Measurements from ENCODE around the gene HSPA6. TPM values are rescaled to one million over a fixed set of nuclear protein-coding genes. Genes with fewer than 3 reads are reported as not detected.
"Not testable (repeated sequence)": the region's sequence is repeated elsewhere in the genome, so short reads cannot be mapped to it uniquely, and the experiment has no call there.

HSPA6 gene
- total RNA-seq, 3 donors from 2014 or later (not counting 1 experiment from before 2014, with no cell fraction given): 5.8 to 6.5 (median 6.0) TPM

DNA sequence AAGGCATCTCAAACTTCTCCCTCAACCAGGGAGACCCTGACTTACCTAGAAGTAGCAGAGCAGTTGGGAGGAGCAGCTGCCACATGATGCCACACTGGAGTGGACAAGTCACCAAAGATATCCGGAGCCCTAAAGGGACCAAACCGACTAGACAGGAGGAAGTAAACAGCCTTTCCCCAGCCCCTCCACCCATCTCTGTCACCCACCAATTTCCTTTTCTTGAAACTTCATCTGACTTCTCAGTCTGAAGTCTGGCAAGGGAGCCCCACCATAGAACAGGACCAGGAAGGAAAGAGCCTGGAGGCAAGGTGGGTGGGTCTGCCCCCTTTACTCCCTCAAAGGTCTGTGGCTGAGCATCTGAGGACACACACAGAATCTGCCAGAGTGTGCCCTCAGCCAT lies 25.3 kb downstream of the HSPA6 start, which contains the start of gene FCGR3A:
Gene FCGR3A (minus strand): TSS at position 167 of the 400 bp plus-strand sequence. CDS start 82 bp downstream, at position 85.
- H3K27me3 ChIP-seq (ENCODE audit: control insufficient read depth, insufficient read depth, low read length): no peaks in the 10 kb centered on the region
- TF ChIP-seq, protein P1, sequence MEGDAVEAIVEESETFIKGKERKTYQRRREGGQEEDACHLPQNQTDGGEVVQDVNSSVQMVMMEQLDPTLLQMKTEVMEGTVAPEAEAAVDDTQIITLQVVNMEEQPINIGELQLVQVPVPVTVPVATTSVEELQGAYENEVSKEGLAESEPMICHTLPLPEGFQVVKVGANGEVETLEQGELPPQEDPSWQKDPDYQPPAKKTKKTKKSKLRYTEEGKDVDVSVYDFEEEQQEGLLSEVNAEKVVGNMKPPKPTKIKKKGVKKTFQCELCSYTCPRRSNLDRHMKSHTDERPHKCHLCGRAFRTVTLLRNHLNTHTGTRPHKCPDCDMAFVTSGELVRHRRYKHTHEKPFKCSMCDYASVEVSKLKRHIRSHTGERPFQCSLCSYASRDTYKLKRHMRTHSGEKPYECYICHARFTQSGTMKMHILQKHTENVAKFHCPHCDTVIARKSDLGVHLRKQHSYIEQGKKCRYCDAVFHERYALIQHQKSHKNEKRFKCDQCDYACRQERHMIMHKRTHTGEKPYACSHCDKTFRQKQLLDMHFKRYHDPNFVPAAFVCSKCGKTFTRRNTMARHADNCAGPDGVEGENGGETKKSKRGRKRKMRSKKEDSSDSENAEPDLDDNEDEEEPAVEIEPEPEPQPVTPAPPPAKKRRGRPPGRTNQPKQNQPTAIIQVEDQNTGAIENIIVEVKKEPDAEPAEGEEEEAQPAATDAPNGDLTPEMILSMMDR (IDR thresholded peaks at IDR 0.05): no peak
- no peaks in the 10 kb centered on the region for H3K36me3 ChIP-seq (ENCODE audit: control insufficient read depth, insufficient read depth, low read length)
- DNase-seq (peak in 1 of 2 donors; percentile 30), ATAC-seq (peak; percentile 21 to 49 (median 42))
- Mint-ChIP-seq H3K9me3 (no peaks in the 10 kb centered on the region), H3K27me3 (ENCODE audit: low read depth in 2 of 2) (no peaks in the 10 kb centered on the region), H3K4me3 (peak within 1 kb of the TSS; percentile 92), H3K27ac (peak within 1 kb of the TSS; percentile 97 to 100), H3K36me3 (no peaks in the 10 kb centered on the region), H3K4me1 (peaks cover 52 to 69% of the 10 kb centered on the region in 2 donors)
- peak within 1 kb of the TSS; percentile 40 for H3K4me3 ChIP-seq (ENCODE audit: low read length)
- peak within 1 kb of the TSS; percentile 74 for H3K27ac ChIP-seq (ENCODE audit: low read length)
- H3K9me3 ChIP-seq (ENCODE audit: control insufficient read depth, insufficient read depth, low read length): no peaks in the 10 kb centered on the region
- intact Hi-C loops (cut with micrococcal nuclease): loop anchor here (10.0 kb wide), 3 partner anchors 175 to 795 kb away; partner anchors contain the start of genes FCER1G and FCRLB
- 26% methylated on average over 2 of the region's 2 CpGs for WGBS (ENCODE audit: insufficient coverage)
- H3K4me1 ChIP-seq (ENCODE audit: control insufficient read depth, insufficient read depth, low read length): peaks cover 50% of the 10 kb centered on the region

DNA sequence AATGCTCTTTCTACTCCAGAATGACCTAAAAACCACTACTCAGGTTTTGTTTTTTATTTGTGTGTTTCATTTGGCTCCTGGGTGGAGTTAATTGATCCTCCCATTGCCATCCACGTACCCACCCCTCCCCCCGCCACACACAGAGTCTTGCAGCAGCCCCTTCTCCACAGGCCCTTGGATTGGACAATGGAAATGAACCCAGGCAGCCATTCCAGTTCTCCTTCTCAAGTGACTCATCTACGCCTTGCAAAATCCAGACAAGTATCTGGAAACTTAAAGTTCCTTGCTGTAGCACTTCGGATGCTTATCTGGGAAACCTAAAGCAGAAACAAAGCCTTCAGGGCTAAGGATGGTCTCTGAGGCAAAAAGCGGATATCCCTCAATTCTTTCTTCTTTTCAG lies 26.6 kb downstream of the HSPA6 start:
- Mint-ChIP-seq H3K4me3 (peak overlapping the region; percentile 92), H3K27ac (peak overlapping the region; percentile 97 to 100), H3K4me1 (peaks cover 55 to 74% of the 10 kb centered on the region in 2 donors)
- intact Hi-C loops (cut with micrococcal nuclease); H3K36me3 ChIP-seq (ENCODE audit: control insufficient read depth, insufficient read depth, low read length); H3K9me3 ChIP-seq (ENCODE audit: control insufficient read depth, insufficient read depth, low read length); H3K4me3 ChIP-seq (ENCODE audit: low read length); H3K9me3 Mint-ChIP-seq; H3K36me3 Mint-ChIP-seq; DNase-seq; H3K27me3 Mint-ChIP-seq (ENCODE audit: low read depth in 2 of 2); H3K27me3 ChIP-seq (ENCODE audit: control insufficient read depth, insufficient read depth, low read length); ATAC-seq: not testable (repeated sequence)
- WGBS (ENCODE audit: insufficient coverage): 76% methylated on average over 4 of the region's 5 CpGs
- H3K27ac ChIP-seq (ENCODE audit: low read length): peak overlapping the region; percentile 74
- H3K4me1 ChIP-seq (ENCODE audit: control insufficient read depth, insufficient read depth, low read length): peaks cover 49% of the 10 kb centered on the region

DNA sequence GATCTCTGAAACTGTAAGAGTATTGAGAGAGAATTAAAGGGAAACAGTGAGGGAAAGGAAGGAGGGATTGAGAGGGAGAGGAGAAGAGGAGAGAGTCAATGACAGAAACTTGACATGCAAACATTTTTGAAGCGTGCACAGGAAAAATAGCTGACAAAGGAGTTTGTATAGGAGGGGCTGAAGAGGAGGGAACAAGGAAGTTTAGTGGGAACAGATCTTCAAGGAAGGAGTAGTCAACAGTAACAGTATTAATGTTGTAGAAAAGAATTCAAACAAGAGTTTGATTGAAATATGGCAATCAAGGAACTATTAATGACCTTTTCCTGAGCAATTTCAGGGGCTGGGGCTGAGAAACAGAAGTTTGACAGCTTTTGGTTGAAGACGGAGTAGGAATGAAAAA lies 29.3 kb downstream of the HSPA6 start:
- WGBS (ENCODE audit: insufficient coverage): 90% methylated on average over 2 of the region's 2 CpGs
- peak overlapping the region; percentile 84 to 89 for H3K27ac Mint-ChIP-seq
- H3K27me3 Mint-ChIP-seq (ENCODE audit: low read depth in 2 of 2); H3K9me3 ChIP-seq (ENCODE audit: control insufficient read depth, insufficient read depth, low read length); H3K9me3 Mint-ChIP-seq; H3K27me3 ChIP-seq (ENCODE audit: control insufficient read depth, insufficient read depth, low read length); H3K27ac ChIP-seq (ENCODE audit: low read length); H3K36me3 ChIP-seq (ENCODE audit: control insufficient read depth, insufficient read depth, low read length); DNase-seq; H3K4me3 ChIP-seq (ENCODE audit: low read length); ATAC-seq; H3K36me3 Mint-ChIP-seq; intact Hi-C loops (cut with micrococcal nuclease): not testable (repeated sequence)
- H3K4me1 ChIP-seq (ENCODE audit: control insufficient read depth, insufficient read depth, low read length): peaks cover 42% of the 10 kb centered on the region
- H3K4me1 Mint-ChIP-seq: peaks cover 37 to 54% of the 10 kb centered on the region in 2 donors
- H3K4me3 Mint-ChIP-seq: peak overlapping the region; percentile 28

DNA sequence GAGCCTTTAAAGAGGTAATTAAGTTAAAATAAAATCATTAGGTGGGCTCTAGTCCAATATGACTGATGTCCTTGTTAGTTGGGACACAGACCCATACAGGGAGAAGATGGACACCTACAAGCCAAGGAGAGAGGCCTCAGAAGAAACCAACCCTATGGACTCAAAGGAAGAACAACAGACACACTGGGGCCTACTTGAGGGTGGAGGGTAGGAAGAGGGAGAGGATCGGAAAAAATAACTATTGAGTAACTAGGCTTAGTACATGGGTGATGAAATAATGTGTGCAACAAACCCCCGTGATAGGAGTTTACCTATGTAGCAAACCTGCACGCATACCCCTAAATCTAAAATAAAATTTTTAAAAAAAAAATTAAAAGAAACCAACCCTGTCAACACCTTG lies 30.0 kb downstream of the HSPA6 start:
- H3K9me3 Mint-ChIP-seq; H3K27me3 Mint-ChIP-seq (ENCODE audit: low read depth in 2 of 2); intact Hi-C loops (cut with micrococcal nuclease); H3K9me3 ChIP-seq (ENCODE audit: control insufficient read depth, insufficient read depth, low read length); H3K36me3 ChIP-seq (ENCODE audit: control insufficient read depth, insufficient read depth, low read length); DNase-seq; H3K4me3 Mint-ChIP-seq; H3K36me3 Mint-ChIP-seq; H3K4me3 ChIP-seq (ENCODE audit: low read length); H3K27me3 ChIP-seq (ENCODE audit: control insufficient read depth, insufficient read depth, low read length); ATAC-seq: not testable (repeated sequence)
- H3K27ac Mint-ChIP-seq: peak overlapping the region; percentile 84 to 89
- peaks cover 39% of the 10 kb centered on the region for H3K4me1 ChIP-seq (ENCODE audit: control insufficient read depth, insufficient read depth, low read length)
- peaks cover 37 to 47% of the 10 kb centered on the region in 2 donors for H3K4me1 Mint-ChIP-seq
- peak overlapping the region; percentile 61 for H3K27ac ChIP-seq (ENCODE audit: low read length)
- 100% methylated on average over 1 of the region's 3 CpGs for WGBS (ENCODE audit: insufficient coverage)

DNA sequence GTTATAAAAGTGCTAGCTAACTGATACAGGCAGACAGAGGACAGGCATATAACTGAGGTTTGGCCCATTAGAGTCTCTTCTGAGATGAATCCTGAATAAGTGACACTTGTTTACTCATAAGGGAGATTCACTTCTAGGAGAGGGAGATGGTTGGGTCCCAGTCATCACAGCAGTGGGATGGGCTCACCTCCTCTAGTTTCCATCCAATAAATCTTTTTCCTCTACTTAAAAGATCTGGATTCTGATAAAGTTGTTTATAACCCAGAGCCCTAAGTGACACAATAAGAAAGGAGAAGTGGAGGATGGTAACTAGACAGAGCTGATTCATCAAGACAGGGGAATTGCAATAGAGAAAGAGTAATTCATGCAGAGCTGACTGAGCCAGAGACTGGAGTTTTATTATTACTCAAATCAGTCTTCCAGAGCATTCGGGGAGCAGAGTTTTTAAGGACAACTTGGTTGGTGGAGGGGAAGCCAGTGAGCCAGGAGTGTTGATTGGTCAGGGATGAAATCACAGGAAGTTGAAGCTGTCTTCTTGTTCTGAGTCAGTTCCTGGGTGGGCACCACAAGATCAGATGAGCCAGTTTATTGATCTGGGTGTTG lies 30.6 kb downstream of the HSPA6 start:
- Histone ChIP-seq H3K27ac (ENCODE audit: low read length) (peak overlapping the region; percentile 61), H3K4me1 (ENCODE audit: control insufficient read depth, insufficient read depth, low read length) (peaks cover 34% of the 10 kb centered on the region)
- H3K27me3 ChIP-seq (ENCODE audit: control insufficient read depth, insufficient read depth, low read length); H3K9me3 ChIP-seq (ENCODE audit: control insufficient read depth, insufficient read depth, low read length); H3K4me3 ChIP-seq (ENCODE audit: low read length); H3K36me3 ChIP-seq (ENCODE audit: control insufficient read depth, insufficient read depth, low read length); H3K9me3 Mint-ChIP-seq; DNase-seq; H3K36me3 Mint-ChIP-seq; intact Hi-C loops (cut with micrococcal nuclease); H3K27me3 Mint-ChIP-seq (ENCODE audit: low read depth in 2 of 2): not testable (repeated sequence)
- Mint-ChIP-seq H3K27ac (peak overlapping the region; percentile 84 to 89), H3K4me3 (peak overlapping the region; percentile 73), H3K4me1 (peaks cover 36 to 43% of the 10 kb centered on the region in 2 donors)
- peak; percentile 55 to 67 (median 60) for ATAC-seq
- no CpG with 5 or more reads among the region's 1 CpG for WGBS (ENCODE audit: insufficient coverage)

DNA sequence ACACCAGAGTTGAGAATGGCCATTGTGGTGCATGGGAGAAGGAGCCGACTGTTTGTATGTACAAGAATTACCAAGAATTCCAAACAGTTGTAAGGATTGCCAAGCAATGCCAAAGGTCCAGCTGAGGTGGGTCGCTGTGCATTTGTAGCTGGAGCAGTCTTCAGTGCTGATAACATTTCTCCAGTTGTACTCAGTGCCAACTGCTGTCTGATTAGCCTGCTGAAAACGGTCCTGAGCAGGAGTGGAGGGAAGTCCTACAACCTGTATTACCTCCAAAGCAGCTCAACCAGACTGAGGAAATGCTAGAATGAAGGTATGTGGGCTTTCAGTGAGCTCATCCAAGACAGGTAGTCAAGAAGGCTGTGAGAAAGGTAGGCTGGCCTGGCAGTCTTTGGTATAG lies 31.8 kb downstream of the HSPA6 start:
- 95% methylated on average over 2 of the region's 3 CpGs for WGBS (ENCODE audit: insufficient coverage)

DNA sequence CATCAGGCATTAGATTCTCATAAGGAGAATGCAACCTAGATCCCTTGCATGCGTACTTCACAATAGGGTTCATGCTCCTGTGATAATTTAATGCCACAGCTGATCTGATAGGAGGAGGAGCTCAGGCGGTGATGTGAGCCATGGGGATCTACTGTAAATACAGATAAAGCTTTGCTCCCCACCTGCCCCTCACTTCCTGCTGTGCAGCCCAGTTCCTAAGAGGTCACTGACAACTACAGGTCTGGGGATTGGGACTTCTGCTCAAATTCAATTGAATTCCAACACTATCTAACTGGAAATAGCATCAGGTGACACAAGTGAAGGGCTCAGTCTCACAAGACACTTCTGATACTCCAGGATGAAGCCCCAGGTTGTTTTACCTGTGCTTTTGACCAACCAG lies 32.6 kb downstream of the HSPA6 start:
- no CpG with 5 or more reads among the region's 2 CpGs for WGBS (ENCODE audit: insufficient coverage)
- H3K27me3 ChIP-seq (ENCODE audit: control insufficient read depth, insufficient read depth, low read length); H3K27ac ChIP-seq (ENCODE audit: low read length); H3K9me3 ChIP-seq (ENCODE audit: control insufficient read depth, insufficient read depth, low read length); DNase-seq; H3K27ac Mint-ChIP-seq; intact Hi-C loops (cut with micrococcal nuclease); H3K4me3 ChIP-seq (ENCODE audit: low read length); H3K27me3 Mint-ChIP-seq (ENCODE audit: low read depth in 2 of 2); H3K9me3 Mint-ChIP-seq; H3K36me3 ChIP-seq (ENCODE audit: control insufficient read depth, insufficient read depth, low read length); ATAC-seq; H3K4me3 Mint-ChIP-seq; H3K36me3 Mint-ChIP-seq: not testable (repeated sequence)
- H3K4me1 Mint-ChIP-seq: peaks cover 30 to 36% of the 10 kb centered on the region in 2 donors
- peaks cover 15% of the 10 kb centered on the region for H3K4me1 ChIP-seq (ENCODE audit: control insufficient read depth, insufficient read depth, low read length)

More for the DNA sequence above, 31.8 kb downstream of the HSPA6 start:
- H3K9me3 ChIP-seq (ENCODE audit: control insufficient read depth, insufficient read depth, low read length); H3K36me3 Mint-ChIP-seq; H3K27me3 Mint-ChIP-seq (ENCODE audit: low read depth in 2 of 2); H3K27ac ChIP-seq (ENCODE audit: low read length); DNase-seq; intact Hi-C loops (cut with micrococcal nuclease); H3K4me3 ChIP-seq (ENCODE audit: low read length); ATAC-seq; H3K9me3 Mint-ChIP-seq; H3K36me3 ChIP-seq (ENCODE audit: control insufficient read depth, insufficient read depth, low read length); H3K4me3 Mint-ChIP-seq; H3K27me3 ChIP-seq (ENCODE audit: control insufficient read depth, insufficient read depth, low read length): not testable (repeated sequence)
- Mint-ChIP-seq H3K27ac (peak overlapping the region; percentile 84 to 89), H3K4me1 (peaks cover 33 to 40% of the 10 kb centered on the region in 2 donors)
- peaks cover 21% of the 10 kb centered on the region for H3K4me1 ChIP-seq (ENCODE audit: control insufficient read depth, insufficient read depth, low read length)
